H1 (cell line): Measurements from ENCODE around the gene PLEKHA1. TPM values are rescaled to one million over a fixed set of nuclear protein-coding genes. Genes with fewer than 3 reads are reported as not detected.

ENCODE experiments used
- GABPA ChIP-seq: IDR thresholded peaks from 2 replicates; pipeline ENCODE4 v1.6.1; 2011; ENCODE audit warnings: mild to moderate bottlenecking, low read length, moderate library complexity, borderline replicate concordance; ENCODE audit not compliant: insufficient read depth
- JUN ChIP-seq: IDR thresholded peaks from 2 replicates; pipeline ENCODE4 v1.6.1; 2011; ENCODE audit warnings: low read depth, mild to moderate bottlenecking, improper control_type of control experiment, low read length
- KDM1A ChIP-seq: fragments of 200-600, 300-600 bp; sonication (generic); IDR thresholded peaks from 2 replicates; pipeline ENCODE4 v1.7.1; 2016; ENCODE audit warnings: mild to moderate bottlenecking, low read length, borderline replicate concordance
- PHF8 ChIP-seq: fragments of 200-600 bp; sonication (generic); conservative IDR thresholded peaks from 2 replicates; pipeline ENCODE4 v1.7.1; 2012; ENCODE audit warnings: low read depth, mild to moderate bottlenecking, inconsistent platforms, low read length, moderate library complexity
- RBBP5 ChIP-seq: IDR thresholded peaks from 2 replicates; pipeline ENCODE4 v1.7.1; 2012; ENCODE audit warnings: low read depth, mild to moderate bottlenecking, inconsistent platforms, low read length, moderate library complexity, borderline replicate concordance
- RNF2 ChIP-seq: fragments of 200-900, 300-1000 bp; sonication (generic); IDR thresholded peaks from 2 replicates; pipeline ENCODE4 v1.7.1; 2016; ENCODE audit warnings: borderline replicate concordance, low read depth, mild to moderate bottlenecking, antibody characterized with exemption, low read length; ENCODE audit not compliant: poor library complexity, severe bottlenecking; ENCODE audit errors: missing control alignments
- SP2 ChIP-seq: IDR thresholded peaks from 2 replicates; pipeline ENCODE4 v1.6.1; 2012; ENCODE audit warnings: mild to moderate bottlenecking, low read length, inconsistent platforms
- TAF1 ChIP-seq: IDR thresholded peaks from 2 replicates; pipeline ENCODE4 v1.6.1; 2011; ENCODE audit warnings: mild to moderate bottlenecking, low read depth, low read length
- TEAD4 ChIP-seq: IDR thresholded peaks from 2 replicates; pipeline ENCODE4 v1.6.1; 2012; ENCODE audit warnings: low read depth, low read length, inconsistent platforms, mixed read lengths
- YY1 ChIP-seq: IDR thresholded peaks from 2 replicates; pipeline ENCODE4 v1.6.1; 2011; ENCODE audit warnings: low read depth, mild to moderate bottlenecking, low read length
- polyA plus RNA-seq, 7 experiments: library from polyadenylated mRNA; depleted of rRNA in 3 of 7; stranded (reverse) in 5 of 7; unstranded in 2 of 7; fragments of >200 nt in 5 of 7; fragments of 200-250 nt in 2 of 7; gene quantifications; 1 replicate in 5 of 7; 2 replicates in 1 of 7; 4 replicates in 1 of 7; pipeline versions ENCODE4 v1.2.1 to v1.2.3, GENCODE V29; 2011 to 2013; ENCODE audit warnings: missing spikeins in 2 of 7, mixed read lengths in 2 of 7
- total RNA-seq: library from RNA; stranded (reverse); fragmentation: NEBNext Ultra II Directional; extraction: Animal tissue kit (Norgen Biotek cat#: 25700); gene quantifications from 2 replicates; pipeline ENCODE4 v1.2.1, GENCODE V29; 2021
- TF ChIP-seq, protein P1 (sequence below): IDR thresholded peaks from 2 replicates; pipeline ENCODE4 v1.6.1; 2011; ENCODE audit warnings: low read depth, mild to moderate bottlenecking, low read length; ENCODE audit not compliant: insufficient read depth

PLEKHA1 gene
- total and polyA plus RNA-seq, 2 of the 8 experiments (the other 6 are each of a cell fraction or from before 2014, with no cell fraction given): 15.6 to 39.7 TPM

DNA sequence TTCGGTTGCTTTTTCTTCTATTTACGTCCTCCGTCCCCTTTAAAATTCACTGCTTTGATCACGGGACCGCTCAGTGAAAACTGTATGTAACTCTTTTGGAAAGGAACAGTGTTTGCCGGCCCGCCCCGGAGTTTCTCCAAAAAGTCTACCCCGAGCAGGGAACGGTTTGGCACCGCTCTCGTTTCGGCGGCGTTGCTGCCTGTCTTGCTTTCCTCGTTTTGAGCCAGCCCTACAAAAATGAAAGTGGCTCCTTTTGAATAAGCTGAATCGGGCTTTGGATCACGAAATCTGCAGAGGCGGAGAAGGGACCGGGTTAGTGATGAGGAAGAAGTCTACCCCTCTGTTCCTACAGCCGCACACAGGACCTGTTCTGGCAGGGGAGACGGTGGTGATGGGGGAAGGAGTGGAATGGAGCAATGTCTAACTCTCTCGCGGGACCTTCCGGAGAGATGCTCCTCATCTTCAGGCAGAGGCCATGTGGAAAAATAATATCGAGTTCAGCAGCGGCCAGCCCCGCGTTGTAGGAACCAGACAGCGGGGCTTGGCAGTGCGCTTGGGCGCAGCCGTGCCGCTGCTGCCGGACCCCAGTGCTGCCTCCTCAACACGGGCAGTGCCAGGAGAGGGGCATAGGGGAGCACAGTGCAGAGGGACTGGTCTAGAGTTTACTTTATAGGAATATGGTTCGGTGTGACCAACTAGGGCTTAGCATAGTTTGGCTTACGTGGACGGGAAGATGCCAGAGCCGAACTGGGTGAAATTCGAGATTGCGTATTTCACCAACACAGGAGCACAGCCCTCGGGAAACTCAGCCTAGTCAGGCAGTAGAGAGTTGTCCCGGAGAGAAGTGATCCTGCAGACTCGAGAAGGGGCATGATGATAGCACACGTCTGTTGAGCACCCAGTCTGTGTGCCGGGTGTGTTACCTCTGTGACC is 88.3 kb downstream of the PLEKHA1 start (continued):
- TF ChIP-seq, protein P1, sequence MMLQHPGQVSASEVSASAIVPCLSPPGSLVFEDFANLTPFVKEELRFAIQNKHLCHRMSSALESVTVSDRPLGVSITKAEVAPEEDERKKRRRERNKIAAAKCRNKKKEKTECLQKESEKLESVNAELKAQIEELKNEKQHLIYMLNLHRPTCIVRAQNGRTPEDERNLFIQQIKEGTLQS: no peak
- TF ChIP-seq KDM1A (no peak), RNF2 (peak; percentile 50), TAF1 (no peak), GABPA (no peak), JUN (no peak), TEAD4 (no peak), YY1 (no peak), SP2 (no peak), PHF8 (no peak), RBBP5 (no peak)
